ENCODE data around the gene DNAH11.

DNA sequence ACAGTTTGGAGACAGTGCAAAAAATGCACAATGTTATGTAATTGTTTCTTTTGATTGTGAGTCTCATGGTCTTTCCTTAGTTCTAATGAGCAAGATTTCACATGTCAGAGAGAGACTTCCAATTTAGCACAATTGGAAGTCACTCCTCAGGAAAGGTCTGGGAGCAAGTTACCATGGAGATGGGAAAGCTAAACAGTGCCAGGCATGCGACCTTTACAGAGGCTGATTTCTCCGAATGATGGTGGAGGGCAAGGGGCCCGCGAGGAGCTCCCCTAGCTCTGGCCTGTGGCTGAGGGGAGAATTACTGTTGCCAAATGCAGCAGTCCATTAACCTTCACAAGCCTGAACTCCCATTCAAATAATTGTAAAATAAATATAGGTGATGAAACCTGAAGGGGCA lies 343.6 kb downstream of the DNAH11 start:
- TF ChIP-seq EZH2 (IDR thresholded peaks at IDR 0.05) (no peak), EZH2phosphoT487 (IDR thresholded peaks at IDR 0.05) (no peak)
- TF ChIP-seq, protein P1, sequence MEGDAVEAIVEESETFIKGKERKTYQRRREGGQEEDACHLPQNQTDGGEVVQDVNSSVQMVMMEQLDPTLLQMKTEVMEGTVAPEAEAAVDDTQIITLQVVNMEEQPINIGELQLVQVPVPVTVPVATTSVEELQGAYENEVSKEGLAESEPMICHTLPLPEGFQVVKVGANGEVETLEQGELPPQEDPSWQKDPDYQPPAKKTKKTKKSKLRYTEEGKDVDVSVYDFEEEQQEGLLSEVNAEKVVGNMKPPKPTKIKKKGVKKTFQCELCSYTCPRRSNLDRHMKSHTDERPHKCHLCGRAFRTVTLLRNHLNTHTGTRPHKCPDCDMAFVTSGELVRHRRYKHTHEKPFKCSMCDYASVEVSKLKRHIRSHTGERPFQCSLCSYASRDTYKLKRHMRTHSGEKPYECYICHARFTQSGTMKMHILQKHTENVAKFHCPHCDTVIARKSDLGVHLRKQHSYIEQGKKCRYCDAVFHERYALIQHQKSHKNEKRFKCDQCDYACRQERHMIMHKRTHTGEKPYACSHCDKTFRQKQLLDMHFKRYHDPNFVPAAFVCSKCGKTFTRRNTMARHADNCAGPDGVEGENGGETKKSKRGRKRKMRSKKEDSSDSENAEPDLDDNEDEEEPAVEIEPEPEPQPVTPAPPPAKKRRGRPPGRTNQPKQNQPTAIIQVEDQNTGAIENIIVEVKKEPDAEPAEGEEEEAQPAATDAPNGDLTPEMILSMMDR (IDR thresholded peaks at IDR 0.05), result no peak

Data from neural progenitor cell (in vitro differentiated cells).